ENCODE measurements around the gene WDFY4. TPM values are rescaled to one million over a fixed set of nuclear protein-coding genes. Genes with fewer than 3 reads are reported as not detected.

The WDFY4 gene
- total and polyA plus RNA-seq, 4 donors: 0.57 to 7.1 (median 2.0) TPM

- H3K27ac ChIP-seq (ENCODE audit: low read depth in 1 of 2, low read length in 2 of 2): no peak overlapping the region
- H3K27me3 ChIP-seq (ENCODE audit: control insufficient read depth in 4 of 4, insufficient read depth in 4 of 4, low read length in 3 of 4): no peaks in the 10 kb centered on the region
- H3K9ac ChIP-seq (ENCODE audit: low read depth in 1 of 2, low read length in 2 of 2): no peak overlapping the region
- DNase-seq (ENCODE audit: low spot score): no peak
- no peaks in the 10 kb centered on the region for H3K4me1 ChIP-seq (ENCODE audit: control insufficient read depth in 4 of 4, insufficient read depth in 4 of 4, low read length in 3 of 4)
- no peak for TF ChIP-seq FOXA1 (IDR thresholded peaks at IDR 0.05)
- no peak for TF ChIP-seq ATF3 (IDR thresholded peaks at IDR 0.05)
- no peak for TF ChIP-seq HNF4A (conservative IDR thresholded peaks at IDR 0.05)
- TF ChIP-seq FOXA2 (IDR thresholded peaks at IDR 0.05): no peak
- TF ChIP-seq GABPA (IDR thresholded peaks at IDR 0.05 in 1 of 2, conservative IDR thresholded peaks at IDR 0.05 in 1 of 2): no peak
- no peak for TF ChIP-seq SP1 (IDR thresholded peaks at IDR 0.05)
- TF ChIP-seq RAD21 (IDR thresholded peaks at IDR 0.05): no peak
- TF ChIP-seq NR2F2 (IDR thresholded peaks at IDR 0.05): no peak
- no peak for TF ChIP-seq EGR1 (IDR thresholded peaks at IDR 0.05; ENCODE audit: low read depth in 2 of 2)
- no peaks in the 10 kb centered on the region for H3K36me3 ChIP-seq (ENCODE audit: control insufficient read depth in 4 of 4, insufficient read depth in 3 of 4, low read depth in 1 of 4, low read length in 3 of 4)
- WGBS: 61% methylated on average over 1 of the region's 1 CpG
- no peak overlapping the region for H3K4me3 ChIP-seq (ENCODE audit: low read depth in 1 of 3, low read length in 3 of 3)
- H3K9me3 ChIP-seq (ENCODE audit: control insufficient read depth in 4 of 4, low read length in 3 of 4): no peaks in the 10 kb centered on the region
Measured at GRCh38 chr10:48814933-48815332, 130.3 kb downstream of the WDFY4 start.

- WGBS: 90% methylated on average over 10 of the region's 10 CpGs
Measured at GRCh38 chr10:48817141-48817540, 132.5 kb downstream of the WDFY4 start.

GRCh38 chr10:48818081-48818480 lies 133.4 kb downstream of the WDFY4 start:
- H3K27me3 ChIP-seq (ENCODE audit: control insufficient read depth in 4 of 4, insufficient read depth in 4 of 4, low read length in 3 of 4): peaks cover 0 to 2% (median 0%) of the 10 kb centered on the region in 4 donors
- no peaks in the 10 kb centered on the region for H3K9me3 ChIP-seq (ENCODE audit: control insufficient read depth in 4 of 4, low read length in 3 of 4)
- H3K36me3 ChIP-seq (ENCODE audit: control insufficient read depth in 4 of 4, insufficient read depth in 3 of 4, low read depth in 1 of 4, low read length in 3 of 4): no peaks in the 10 kb centered on the region
- H3K4me3 ChIP-seq (ENCODE audit: low read depth in 1 of 3, low read length in 3 of 3): no peak overlapping the region
- 92% methylated on average over 2 of the region's 2 CpGs for WGBS
- no peak for DNase-seq (ENCODE audit: low spot score)
- no peak for TF ChIP-seq SP1 (IDR thresholded peaks at IDR 0.05)
- TF ChIP-seq TAF1 (conservative IDR thresholded peaks at IDR 0.05): no peak
- TF ChIP-seq RAD21 (IDR thresholded peaks at IDR 0.05): no peak
- TF ChIP-seq REST (IDR thresholded peaks at IDR 0.05): no peak
- no peak for TF ChIP-seq NR2F2 (IDR thresholded peaks at IDR 0.05)
- no peak for TF ChIP-seq HNF4A (conservative IDR thresholded peaks at IDR 0.05)
- no peak for TF ChIP-seq GABPA (IDR thresholded peaks at IDR 0.05 in 1 of 2, conservative IDR thresholded peaks at IDR 0.05 in 1 of 2)
- TF ChIP-seq YY1 (IDR thresholded peaks at IDR 0.05): no peak
- TF ChIP-seq FOXA2 (IDR thresholded peaks at IDR 0.05): no peak
- TF ChIP-seq HNF4G (IDR thresholded peaks at IDR 0.05): no peak
- TF ChIP-seq ZBTB33 (IDR thresholded peaks at IDR 0.05): no peak
- no peak for TF ChIP-seq MAX (IDR thresholded peaks at IDR 0.05)
- no peak for TF ChIP-seq JUND (IDR thresholded peaks at IDR 0.05)
- no peak for TF ChIP-seq RXRA (IDR thresholded peaks at IDR 0.05)
- TF ChIP-seq EGR1 (IDR thresholded peaks at IDR 0.05; ENCODE audit: low read depth in 2 of 2): no peak
- TF ChIP-seq CTCF (IDR thresholded peaks at IDR 0.05; ENCODE audit: low read depth, low read length, missing input control): no peak
- TF ChIP-seq ATF3 (IDR thresholded peaks at IDR 0.05): no peak
- no peak overlapping the region for H3K9ac ChIP-seq (ENCODE audit: low read depth in 1 of 2, low read length in 2 of 2)
- no peak overlapping the region for H3K27ac ChIP-seq (ENCODE audit: low read depth in 1 of 2, low read length in 2 of 2)
- H3K4me1 ChIP-seq (ENCODE audit: control insufficient read depth in 4 of 4, insufficient read depth in 4 of 4, low read length in 3 of 4): no peaks in the 10 kb centered on the region

More at GRCh38 chr10:48817141-48817540, 132.5 kb downstream of the WDFY4 start:
- peaks cover 0 to 2% (median 0%) of the 10 kb centered on the region in 4 donors for H3K27me3 ChIP-seq (ENCODE audit: control insufficient read depth in 4 of 4, insufficient read depth in 4 of 4, low read length in 3 of 4)
- no peaks in the 10 kb centered on the region for H3K4me1 ChIP-seq (ENCODE audit: control insufficient read depth in 4 of 4, insufficient read depth in 4 of 4, low read length in 3 of 4)
- no peak overlapping the region for H3K4me3 ChIP-seq (ENCODE audit: low read depth in 1 of 3, low read length in 3 of 3)
- no peaks in the 10 kb centered on the region for H3K36me3 ChIP-seq (ENCODE audit: control insufficient read depth in 4 of 4, insufficient read depth in 3 of 4, low read depth in 1 of 4, low read length in 3 of 4)
- no peak overlapping the region for H3K9ac ChIP-seq (ENCODE audit: low read depth in 1 of 2, low read length in 2 of 2)
- no peak for DNase-seq (ENCODE audit: low spot score)
- H3K27ac ChIP-seq (ENCODE audit: low read depth in 1 of 2, low read length in 2 of 2): no peak overlapping the region
- no peaks in the 10 kb centered on the region for H3K9me3 ChIP-seq (ENCODE audit: control insufficient read depth in 4 of 4, low read length in 3 of 4)
- TF ChIP-seq FOXA2 (IDR thresholded peaks at IDR 0.05) (no peak), MAX (IDR thresholded peaks at IDR 0.05) (no peak), JUND (IDR thresholded peaks at IDR 0.05) (no peak)

Data from liver (tissue), 9 donors.